Lower lobe of right lung (tissue), 2 donors: ENCODE data around the gene EFHC2. TPM values are rescaled to one million over a fixed set of nuclear protein-coding genes. Genes with fewer than 3 reads are reported as not detected.
"Not testable (repeated sequence)": the region's sequence is repeated elsewhere in the genome, so short reads cannot be mapped to it uniquely, and the experiment has no call there.

ENCODE experiments used
- ATAC-seq, 2 donors: fragments of 200-7000 bp; cut with Tn5 transposase; one replicate each; pipeline ENCODE4 v1.9.1; 2020 to 2022; ENCODE audit warnings: mild to moderate bottlenecking in 2 of 2, moderate library complexity in 2 of 2
- DNase-seq: peaks from one replicate; pipeline ENCODE4 v3.0.0-alpha.2; 2020
- H3K27ac ChIP-seq: fragments of 200-600 bp; one replicate; pipeline ENCODE4 v1.8.0; 2022
- H3K27me3 ChIP-seq: fragments of 200-600 bp; one replicate; pipeline ENCODE4 v1.8.0; 2022; ENCODE audit warnings: low read depth
- H3K36me3 ChIP-seq: fragments of 200-600 bp; one replicate; pipeline ENCODE4 v1.8.0; 2022; ENCODE audit warnings: mild to moderate bottlenecking
- H3K4me1 ChIP-seq: fragments of 200-600 bp; one replicate; pipeline ENCODE4 v1.8.0; 2022
- H3K4me3 ChIP-seq: fragments of 200-600 bp; one replicate; pipeline ENCODE4 v1.8.0; 2022; ENCODE audit warnings: mild to moderate bottlenecking
- H3K9me3 ChIP-seq: fragments of 200-600 bp; one replicate; pipeline ENCODE4 v1.8.0; 2022
- CTCF ChIP-seq: fragments of 200-600 bp; IDR thresholded peaks from one replicate; pipeline ENCODE4 v1.8.0; 2022; ENCODE audit warnings: antibody characterized with exemption, mild to moderate bottlenecking
- intact Hi-C: fragments of 100-400 bp; cut with DNase I; formaldehyde crosslinking; loops from one replicate; pipeline ENCODE4 v1.11.0; 2022
- total RNA-seq: library from RNA; stranded (reverse); fragmentation: NEBNext Ultra II Directional; extraction: Animal tissue kit (Norgen Biotek cat#: 25700); gene quantifications from one replicate; pipeline ENCODE4 v1.2.1, GENCODE V29; 2021
- donor health status: DM: no; HTN: yes; CAD: no; lungs with severe emphysema.

EFHC2 gene
- total RNA-seq, 1 donor from 2014 or later = 2.5 TPM

- Histone ChIP-seq H3K4me1 (no peaks in the 10 kb centered on the region), H3K9me3 (no peaks in the 10 kb centered on the region), H3K27me3 (no peaks in the 10 kb centered on the region), H3K4me3 (no peak overlapping the region), H3K27ac (no peak overlapping the region), H3K36me3 (no peaks in the 10 kb centered on the region)
- no peak for TF ChIP-seq CTCF
- ATAC-seq (no peak), DNase-seq (no peak)
- intact Hi-C loops = no loop called here
These were observed 76.4 kb downstream of the EFHC2 start for GRCh38 chrX:44267116-44267515.

GRCh38 chrX:44265559-44265958 lies 77.9 kb downstream of the EFHC2 start:
- intact Hi-C loops = no loop called here
- DNase-seq (no peak), ATAC-seq (no peak)
- TF ChIP-seq CTCF = no peak
- H3K36me3 ChIP-seq = no peaks in the 10 kb centered on the region
- H3K27ac ChIP-seq = no peak overlapping the region
- H3K27me3 ChIP-seq = no peaks in the 10 kb centered on the region
- no peaks in the 10 kb centered on the region for H3K4me1 ChIP-seq
- no peak overlapping the region for H3K4me3 ChIP-seq
- H3K9me3 ChIP-seq = no peaks in the 10 kb centered on the region

GRCh38 chrX:44264936-44265335 lies 78.5 kb downstream of the EFHC2 start:
- no peaks in the 10 kb centered on the region for H3K4me1 ChIP-seq
- DNase-seq = no peak
- no peaks in the 10 kb centered on the region for H3K9me3 ChIP-seq
- ATAC-seq = no peak
- no peaks in the 10 kb centered on the region for H3K27me3 ChIP-seq
- H3K27ac ChIP-seq = no peak overlapping the region
- no peak overlapping the region for H3K4me3 ChIP-seq
- intact Hi-C loops = no loop called here
- no peaks in the 10 kb centered on the region for H3K36me3 ChIP-seq
- no peak for TF ChIP-seq CTCF

GRCh38 chrX:44261286-44261685 lies 82.2 kb downstream of the EFHC2 start:
- DNase-seq (no peak), ATAC-seq (no peak)
- H3K4me1 ChIP-seq = no peaks in the 10 kb centered on the region
- no peaks in the 10 kb centered on the region for H3K9me3 ChIP-seq
- no peaks in the 10 kb centered on the region for H3K27me3 ChIP-seq
- no peak overlapping the region for H3K27ac ChIP-seq
- no peaks in the 10 kb centered on the region for H3K36me3 ChIP-seq
- intact Hi-C loops = no loop called here
- no peak overlapping the region for H3K4me3 ChIP-seq
- TF ChIP-seq CTCF = no peak

GRCh38 chrX:44260609-44261008 lies 82.9 kb downstream of the EFHC2 start:
- Histone ChIP-seq H3K4me3 (no peak overlapping the region), H3K36me3 (no peaks in the 10 kb centered on the region), H3K27me3 (no peaks in the 10 kb centered on the region), H3K4me1 (no peaks in the 10 kb centered on the region), H3K9me3 (no peaks in the 10 kb centered on the region), H3K27ac (no peak overlapping the region)
- ATAC-seq = no peak
- TF ChIP-seq CTCF = no peak
- no peak for DNase-seq
- intact Hi-C loops = no loop called here

- H3K4me1 ChIP-seq, H3K9me3 ChIP-seq, H3K27ac ChIP-seq, intact Hi-C loops, H3K27me3 ChIP-seq, H3K4me3 ChIP-seq, ATAC-seq, H3K36me3 ChIP-seq, DNase-seq: not testable (repeated sequence)
These were observed 87.7 kb downstream of the EFHC2 start for GRCh38 chrX:44255742-44256141.
